H9 (cell line): Measurements from ENCODE around the gene MEG3. TPM values are rescaled to one million over a fixed set of nuclear protein-coding genes. Genes with fewer than 3 reads are reported as not detected.

Source experiments
- DNase-seq: peaks from one replicate; pipeline ENCODE4 v3.0.0-alpha.2; 2017
- H2AFZ ChIP-seq: one replicate; pipeline ENCODE4 v1.6.1; 2013; ENCODE audit warnings: mild to moderate bottlenecking, low read length, control low read depth, moderate library complexity
- H2AK5ac ChIP-seq: 2 replicates; pipeline ENCODE4 v1.6.1; 2013; ENCODE audit warnings: low read length, control low read depth, mixed read lengths; ENCODE audit not compliant: insufficient read length
- H2BK120ac ChIP-seq: one replicate; pipeline ENCODE4 v1.6.1; 2013; ENCODE audit warnings: low read depth, mild to moderate bottlenecking, low read length, control low read depth, inconsistent platforms; ENCODE audit not compliant: poor library complexity, severe bottlenecking
- H2BK12ac ChIP-seq: 2 replicates; pipeline ENCODE4 v1.6.1; 2013; ENCODE audit warnings: low read length, control low read depth, mixed read lengths, low read depth; ENCODE audit not compliant: insufficient read length
- H2BK15ac ChIP-seq: 2 replicates; pipeline ENCODE4 v1.6.1; 2013; ENCODE audit warnings: low read depth, low read length, control low read depth
- H2BK20ac ChIP-seq: one replicate; pipeline ENCODE4 v1.6.1; 2013; ENCODE audit warnings: low read depth, mild to moderate bottlenecking, low read length, control low read depth, inconsistent platforms; ENCODE audit not compliant: poor library complexity, severe bottlenecking
- H2BK5ac ChIP-seq: 2 replicates; pipeline ENCODE4 v1.6.1; 2013; ENCODE audit warnings: low read length, control low read depth, mixed read lengths; ENCODE audit not compliant: insufficient read length
- H3K14ac ChIP-seq: 2 replicates; pipeline ENCODE4 v1.6.1; 2013; ENCODE audit warnings: low read length, control low read depth; ENCODE audit not compliant: insufficient read depth
- H3K18ac ChIP-seq: 2 replicates; pipeline ENCODE4 v1.6.1; 2013; ENCODE audit warnings: low read depth, mild to moderate bottlenecking, mixed read lengths, low read length, control low read depth; ENCODE audit not compliant: insufficient read length
- H3K23ac ChIP-seq: 2 replicates; pipeline ENCODE4 v1.6.1; 2013; ENCODE audit warnings: low read length, control low read depth, mixed read lengths, low read depth; ENCODE audit not compliant: insufficient read length
- H3K23me2 ChIP-seq: 2 replicates; pipeline ENCODE4 v1.6.1; 2013; ENCODE audit warnings: low read depth, mild to moderate bottlenecking, mixed read lengths, low read length, control low read depth; ENCODE audit not compliant: insufficient read length, poor library complexity, severe bottlenecking
- H3K27ac ChIP-seq: 2 replicates; pipeline ENCODE4 v1.5.1; 2013; ENCODE audit warnings: low read length, control low read depth, mixed read lengths, low read depth; ENCODE audit not compliant: insufficient read length
- H3K27me3 ChIP-seq: 2 replicates; pipeline ENCODE4 v1.6.1; 2013; ENCODE audit warnings: low read length, control low read depth, inconsistent platforms; ENCODE audit not compliant: insufficient read depth
- H3K4ac ChIP-seq: 2 replicates; pipeline ENCODE4 v1.6.1; 2013; ENCODE audit warnings: low read depth, mild to moderate bottlenecking, control low read depth, inconsistent platforms, low read length, moderate library complexity
- H3K4me1 ChIP-seq: 2 replicates; pipeline ENCODE4 v1.6.1; 2013; ENCODE audit warnings: low read length, control low read depth, inconsistent platforms; ENCODE audit not compliant: insufficient read depth
- H3K4me2 ChIP-seq: 2 replicates; pipeline ENCODE4 v1.6.1; 2013; ENCODE audit warnings: low read length, control low read depth, mixed read lengths; ENCODE audit not compliant: insufficient read length, insufficient read depth
- H3K56ac ChIP-seq: 2 replicates; pipeline ENCODE4 v1.6.1; 2013; ENCODE audit warnings: low read depth, mild to moderate bottlenecking, mixed read lengths, low read length, control low read depth; ENCODE audit not compliant: insufficient read length
- H3K79me1 ChIP-seq: 2 replicates; pipeline ENCODE4 v1.6.1; 2013; ENCODE audit warnings: low read depth, mild to moderate bottlenecking, moderate library complexity, low read length, control low read depth, inconsistent platforms; ENCODE audit not compliant: insufficient read depth, poor library complexity, severe bottlenecking
- H3K79me2 ChIP-seq: 2 replicates; pipeline ENCODE4 v1.6.1; 2013; ENCODE audit warnings: low read length, control low read depth, inconsistent platforms; ENCODE audit not compliant: insufficient read depth
- H3K9ac ChIP-seq: 2 replicates; pipeline ENCODE4 v1.6.1; 2013; ENCODE audit warnings: low read length, control low read depth, mixed read lengths; ENCODE audit not compliant: insufficient read length; ENCODE audit errors: extremely low read depth
- H3K9me3 ChIP-seq: one replicate; pipeline ENCODE4 v1.6.1; 2013; ENCODE audit warnings: low read depth, low read length, inconsistent platforms; ENCODE audit not compliant: control insufficient read depth
- H3T11ph ChIP-seq: one replicate; pipeline ENCODE4 v1.6.1; 2013; ENCODE audit warnings: mild to moderate bottlenecking, low read length, control low read depth, inconsistent platforms
- H4K20me1 ChIP-seq: one replicate; pipeline ENCODE4 v1.6.1; 2013; ENCODE audit not compliant: control insufficient read depth, insufficient read length, insufficient read depth
- H4K5ac ChIP-seq: 2 replicates; pipeline ENCODE4 v1.6.1; 2013; ENCODE audit warnings: low read depth, mild to moderate bottlenecking, mixed read lengths, low read length, control low read depth; ENCODE audit not compliant: insufficient read length
- H4K8ac ChIP-seq: replicated peaks from 2 replicates; pipeline ENCODE4 v1.6.1; 2013; ENCODE audit warnings: low read length, control low read depth, mixed read lengths, low read depth; ENCODE audit not compliant: insufficient read length
- H4K91ac ChIP-seq: 2 replicates; pipeline ENCODE4 v1.6.1; 2013; ENCODE audit warnings: low read depth, mild to moderate bottlenecking, moderate library complexity, mixed read lengths, low read length, control low read depth; ENCODE audit not compliant: insufficient read length
- H3K27ac Mint-ChIP-seq, 3 experiments: 2 replicates in 2 of 3; 3 replicates in 1 of 3; pipeline ENCODE4 v1.8.0; 2020 to 2021; ENCODE audit warnings: mixed read lengths in 3 of 3, mild to moderate bottlenecking in 1 of 3, moderate library complexity in 1 of 3
- H3K27me3 Mint-ChIP-seq: 2 replicates; pipeline ENCODE4 v1.8.0; 2021; ENCODE audit warnings: low read depth, mild to moderate bottlenecking, moderate library complexity, mixed read lengths
- H3K36me3 Mint-ChIP-seq, 3 experiments: 2 replicates in 2 of 3; 3 replicates in 1 of 3; pipeline ENCODE4 v1.8.0; 2020 to 2021; ENCODE audit warnings: low read depth in 3 of 3, mixed read lengths in 3 of 3; ENCODE audit not compliant: insufficient read depth in 1 of 3
- H3K4me1 Mint-ChIP-seq, 2 experiments: 2 replicates each; pipeline ENCODE4 v1.8.0; 2020; ENCODE audit warnings: mixed read lengths in 2 of 2
- H3K4me3 Mint-ChIP-seq, 2 experiments: 2 replicates in 1 of 2; 3 replicates in 1 of 2; pipeline ENCODE4 v1.8.0; 2020 to 2021; ENCODE audit warnings: mild to moderate bottlenecking in 2 of 2, mixed read lengths in 2 of 2, moderate library complexity in 1 of 2
- H3K9me3 Mint-ChIP-seq, 2 experiments: 2 replicates in 1 of 2; 3 replicates in 1 of 2; pipeline ENCODE4 v1.8.0; 2020; ENCODE audit warnings: mild to moderate bottlenecking in 2 of 2, mixed read lengths in 2 of 2, moderate library complexity in 1 of 2
- WGBS: extraction: QIAGEN DNeasy Blood & Tissue Kit; methylation state at CpG from one replicate; pipeline ENCODE4 v1.1.7; 2013; ENCODE audit warnings: missing lambda C conversion rate, low lambda C conversion rate, mixed read lengths; ENCODE audit not compliant: insufficient read length; ENCODE audit errors: extremely low coverage; 5-methylcytosine and 5-hydroxymethylcytosine counted together
- total RNA-seq: library from RNA; stranded (reverse); gene quantifications from 2 replicates; pipeline ENCODE4 v1.2.1, GENCODE V29; 2021
- TF ChIP-seq, protein P1 (sequence below): fragments of 200-600 bp; sonication (generic); conservative IDR thresholded peaks from 3 replicates; pipeline ENCODE4 v1.8.0; 2021; ENCODE audit warnings: antibody characterized with exemption, mild to moderate bottlenecking

Gene MEG3
- total RNA-seq, 1 experiment from 2014 or later = 0.52 TPM

DNA sequence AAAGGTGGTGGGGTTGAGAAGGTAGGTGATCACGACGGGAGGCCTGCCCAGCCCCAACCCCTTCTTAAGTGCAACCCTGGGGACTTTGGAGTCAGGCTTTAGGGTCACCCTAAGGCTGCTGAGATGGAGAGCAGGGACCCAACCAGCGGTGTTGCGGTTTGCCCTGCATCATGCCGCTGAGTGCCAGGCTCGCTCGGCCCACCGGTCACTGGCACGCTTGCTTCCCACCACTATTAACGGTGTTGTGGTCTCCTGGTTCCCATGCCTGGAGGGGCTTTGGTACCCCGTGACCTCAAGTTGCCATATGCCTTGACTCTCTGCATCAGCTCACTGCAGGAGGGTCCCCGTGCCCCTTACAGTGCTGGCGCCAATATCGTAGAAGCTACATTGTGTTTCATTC, 18.4 kb upstream of the MEG3 start:
- Histone ChIP-seq H3K56ac (no peak overlapping the region), H3K4me1 (peaks cover 5% of the 10 kb centered on the region), H2BK15ac (no peak overlapping the region), H3K18ac (no peak overlapping the region), H3K9me3 (peaks cover 51% of the 10 kb centered on the region), H3K4ac (no peak overlapping the region), H4K8ac (no peak overlapping the region), H3T11ph (no peak overlapping the region), H3K4me2 (no peak overlapping the region), H4K20me1 (no peaks in the 10 kb centered on the region), H2BK12ac (no peak overlapping the region), H2BK5ac (no peak overlapping the region), H3K27ac (no peak overlapping the region), H2AFZ (no peak overlapping the region), H4K5ac (no peak overlapping the region), H3K27me3 (no peaks in the 10 kb centered on the region; the same call in 1 of the 2 replicates), H3K23me2 (no peaks in the 10 kb centered on the region), H3K79me2 (no peaks in the 10 kb centered on the region), H3K9ac (no peak overlapping the region), H2BK120ac (no peak overlapping the region), H4K91ac (no peak overlapping the region), H3K14ac (no peak overlapping the region), H3K23ac (no peak overlapping the region), H3K79me1 (no peaks in the 10 kb centered on the region), H2AK5ac (no peak overlapping the region), H2BK20ac (no peak overlapping the region)
- peaks cover 20% of the 10 kb centered on the region in 2 experiments for H3K4me1 Mint-ChIP-seq
- peaks cover 22% of the 10 kb centered on the region for H3K27me3 Mint-ChIP-seq
- no CpG with 5 or more reads among the region's 14 CpGs for WGBS
- TF ChIP-seq, protein P1, sequence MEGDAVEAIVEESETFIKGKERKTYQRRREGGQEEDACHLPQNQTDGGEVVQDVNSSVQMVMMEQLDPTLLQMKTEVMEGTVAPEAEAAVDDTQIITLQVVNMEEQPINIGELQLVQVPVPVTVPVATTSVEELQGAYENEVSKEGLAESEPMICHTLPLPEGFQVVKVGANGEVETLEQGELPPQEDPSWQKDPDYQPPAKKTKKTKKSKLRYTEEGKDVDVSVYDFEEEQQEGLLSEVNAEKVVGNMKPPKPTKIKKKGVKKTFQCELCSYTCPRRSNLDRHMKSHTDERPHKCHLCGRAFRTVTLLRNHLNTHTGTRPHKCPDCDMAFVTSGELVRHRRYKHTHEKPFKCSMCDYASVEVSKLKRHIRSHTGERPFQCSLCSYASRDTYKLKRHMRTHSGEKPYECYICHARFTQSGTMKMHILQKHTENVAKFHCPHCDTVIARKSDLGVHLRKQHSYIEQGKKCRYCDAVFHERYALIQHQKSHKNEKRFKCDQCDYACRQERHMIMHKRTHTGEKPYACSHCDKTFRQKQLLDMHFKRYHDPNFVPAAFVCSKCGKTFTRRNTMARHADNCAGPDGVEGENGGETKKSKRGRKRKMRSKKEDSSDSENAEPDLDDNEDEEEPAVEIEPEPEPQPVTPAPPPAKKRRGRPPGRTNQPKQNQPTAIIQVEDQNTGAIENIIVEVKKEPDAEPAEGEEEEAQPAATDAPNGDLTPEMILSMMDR = no peak
- DNase-seq = no peak
- peaks cover 54 to 61% of the 10 kb centered on the region in 2 experiments for H3K9me3 Mint-ChIP-seq
- no peak overlapping the region; a peak in 1 of 7 replicates for H3K27ac Mint-ChIP-seq
- H3K36me3 Mint-ChIP-seq = peaks cover 43 to 53% (median 47%) of the 10 kb centered on the region in 3 experiments
- H3K4me3 Mint-ChIP-seq = no peak overlapping the region
